GM23248 (cell line): Measurements from ENCODE around the gene RPN2. TPM values are rescaled to one million over a fixed set of nuclear protein-coding genes. Genes with fewer than 3 reads are reported as not detected.

Experiments
- DNase-seq: peaks from one replicate; pipeline ENCODE4 v3.0.0-alpha.2; 2015
- H2AFZ ChIP-seq: fragments of 200-600 bp; sonication (generic); 2 replicates; pipeline ENCODE4 v1.6.1; 2016; ENCODE audit warnings: antibody characterized with exemption
- H3F3A ChIP-seq: fragments of 200-600 bp; sonication (generic); 2 replicates; pipeline ENCODE4 v1.6.1; 2016; ENCODE audit warnings: mild to moderate bottlenecking, antibody characterized with exemption, mixed run types; ENCODE audit not compliant: insufficient read depth
- H3K27ac ChIP-seq: fragments of 200-600 bp; sonication (generic); 2 replicates; pipeline ENCODE4 v1.5.1; 2016; ENCODE audit warnings: mild to moderate bottlenecking
- H3K27me3 ChIP-seq: fragments of 200-600 bp; sonication (generic); replicated peaks from 2 replicates; pipeline ENCODE4 v1.6.1; 2016; ENCODE audit warnings: mild to moderate bottlenecking; ENCODE audit not compliant: insufficient read depth
- H3K36me3 ChIP-seq: fragments of 200-600 bp; sonication (generic); 2 replicates; pipeline ENCODE4 v1.6.1; 2016; ENCODE audit warnings: low read depth, mild to moderate bottlenecking
- H3K4me1 ChIP-seq: fragments of 200-600 bp; sonication (generic); 2 replicates; pipeline ENCODE4 v1.6.1; 2016; ENCODE audit warnings: mild to moderate bottlenecking; ENCODE audit not compliant: insufficient read depth
- H3K4me2 ChIP-seq: fragments of 200-600 bp; sonication (generic); one replicate; pipeline ENCODE4 v1.6.1; 2016; ENCODE audit warnings: mild to moderate bottlenecking; ENCODE audit not compliant: unreplicated experiment
- H3K4me3 ChIP-seq: fragments of 200-600 bp; sonication (generic); 2 replicates; pipeline ENCODE4 v1.5.1; 2016; ENCODE audit warnings: mild to moderate bottlenecking
- H3K79me2 ChIP-seq: fragments of 200-600 bp; sonication (generic); 2 replicates; pipeline ENCODE4 v1.6.1; 2016; ENCODE audit warnings: mild to moderate bottlenecking; ENCODE audit not compliant: insufficient read depth
- H3K9ac ChIP-seq: fragments of 200-600 bp; sonication (generic); 2 replicates; pipeline ENCODE4 v1.6.1; 2016; ENCODE audit warnings: mild to moderate bottlenecking
- H3K9me2 ChIP-seq: fragments of 200-600 bp; sonication (generic); 2 replicates; pipeline ENCODE4 v1.6.1; 2016; ENCODE audit warnings: mixed run types, mild to moderate bottlenecking, moderate library complexity; ENCODE audit not compliant: insufficient read depth
- H3K9me3 ChIP-seq: fragments of 200-600 bp; sonication (generic); one replicate; pipeline ENCODE4 v1.6.1; 2017; ENCODE audit warnings: low read depth
- H4K20me1 ChIP-seq: fragments of 200-600 bp; sonication (generic); 2 replicates; pipeline ENCODE4 v1.6.0; 2016; ENCODE audit not compliant: insufficient read depth
- EZH2 ChIP-seq: fragments of 200-600 bp; sonication (generic); IDR thresholded peaks from 2 replicates; pipeline ENCODE4 v1.6.1; 2018; ENCODE audit warnings: antibody characterized with exemption, mild to moderate bottlenecking; ENCODE audit not compliant: insufficient read depth, poor library complexity, severe bottlenecking
- EZH2phosphoT487 ChIP-seq: fragments of 200-600 bp; sonication (generic); IDR thresholded peaks from 2 replicates; pipeline ENCODE4 v1.6.1; 2018; ENCODE audit warnings: antibody characterized with exemption, moderate library complexity, mild to moderate bottlenecking, low read depth; ENCODE audit not compliant: insufficient read depth
- WGBS, 2 experiments: methylation state at CpG; one replicate each; pipeline ENCODE4 v1.1.6; 2015 to 2017; ENCODE audit warnings: low lambda C conversion rate in 2 of 2, low coverage in 1 of 2; ENCODE audit errors: missing lambda C conversion rate in 2 of 2; 5-methylcytosine and 5-hydroxymethylcytosine counted together
- in situ Hi-C: fragments of 300-500 bp; cut with MboI; formaldehyde crosslinking; loops from 2 replicates; pipeline ENCODE4 v1.15.0; 2020
- polyA plus RNA-seq: library from polyadenylated mRNA; unstranded; fragments of >200 nt; fragmentation: Nextera tagmentation; extraction: Ambion mirVana; gene quantifications from 2 replicates; pipeline ENCODE4 v1.2.1, GENCODE V29; 2016
- total RNA-seq: library from RNA; depleted of rRNA; stranded (reverse); fragments of >200 nt; shearing (Covaris generic); gene quantifications from 2 replicates; pipeline ENCODE4 v1.2.3, GENCODE V29; 2014

The RPN2 gene
- total and polyA plus RNA-seq, 2 experiments from 2014 or later = 368 to 379 TPM

GRCh38 chr20:37231947-37232630, 53.0 kb downstream of the RPN2 start:
- no peak overlapping the region for H3K9ac ChIP-seq
- no peaks in the 10 kb centered on the region for H3K9me3 ChIP-seq
- in situ Hi-C loops = no loop called here
- TF ChIP-seq EZH2phosphoT487 (no peak), EZH2 (no peak)
- H3K4me2 ChIP-seq = no peak overlapping the region
- H3K4me3 ChIP-seq = no peak overlapping the region
- no peaks in the 10 kb centered on the region for H3K9me2 ChIP-seq
- peaks cover 8% of the 10 kb centered on the region for H3K4me1 ChIP-seq
- no peaks in the 10 kb centered on the region for H3K79me2 ChIP-seq
- no peak overlapping the region for H2AFZ ChIP-seq
- no peaks in the 10 kb centered on the region for H4K20me1 ChIP-seq
- 87% methylated on average over 13 of the region's 13 CpGs for WGBS, 2 experiments
- no peak for DNase-seq
- no peak overlapping the region for H3K27ac ChIP-seq
- 0 out of 2 replicates have a peak, but pooled peaks cover 6% of the 10 kb centered on the region for H3F3A ChIP-seq
- H3K36me3 ChIP-seq = peaks cover 64% of the 10 kb centered on the region
- no peaks in the 10 kb centered on the region for H3K27me3 ChIP-seq

DNA sequence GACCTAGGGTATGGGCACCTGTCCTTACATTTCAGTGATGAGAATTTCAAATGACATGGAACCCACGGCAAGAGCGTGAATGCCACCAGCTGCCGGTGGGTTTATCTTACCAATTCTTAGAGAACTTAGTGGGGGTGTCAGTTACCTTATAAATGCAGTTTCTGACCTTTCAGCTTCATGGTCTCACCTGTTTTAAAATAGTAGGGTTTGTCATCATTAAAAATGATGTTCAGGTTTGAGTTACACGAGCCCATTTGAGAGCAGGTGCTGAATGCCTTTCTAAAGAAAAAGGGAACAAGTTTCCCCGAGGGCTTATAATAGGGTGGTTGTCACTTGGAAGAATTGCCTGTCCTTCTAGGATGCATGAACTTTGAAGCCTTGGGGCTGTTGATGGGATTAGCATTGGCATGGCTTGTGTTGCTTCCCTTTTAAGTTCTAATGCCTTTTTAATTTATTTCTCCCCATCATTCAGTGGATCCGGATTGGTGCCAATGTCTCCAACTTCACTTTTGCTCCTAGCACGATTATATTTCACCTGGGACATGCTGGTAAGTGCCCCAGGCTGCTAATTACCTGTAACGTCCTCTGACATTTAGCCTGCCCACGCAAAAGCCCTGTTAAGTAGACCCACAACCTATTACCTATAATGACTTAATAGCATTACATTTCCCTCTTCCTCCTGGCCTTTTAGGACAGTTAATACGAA, 54.6 kb downstream of the RPN2 start:
- in situ Hi-C loops = no loop called here
- no peak overlapping the region for H2AFZ ChIP-seq
- no peaks in the 10 kb centered on the region for H4K20me1 ChIP-seq
- no peaks in the 10 kb centered on the region for H3K27me3 ChIP-seq
- H3K9me2 ChIP-seq = no peaks in the 10 kb centered on the region
- H3K79me2 ChIP-seq = no peaks in the 10 kb centered on the region
- no peaks in the 10 kb centered on the region for H3K9me3 ChIP-seq
- H3K4me2 ChIP-seq = no peak overlapping the region
- H3K4me3 ChIP-seq = no peak overlapping the region
- no peak for DNase-seq
- 92 to 93% methylated on average over 10 of the region's 10 CpGs for WGBS, 2 experiments
- H3K4me1 ChIP-seq = no peaks in the 10 kb centered on the region
- H3K27ac ChIP-seq = no peak overlapping the region
- H3K9ac ChIP-seq = no peak overlapping the region
- peaks cover 59% of the 10 kb centered on the region for H3K36me3 ChIP-seq
- H3F3A ChIP-seq = no peaks in the 10 kb centered on the region
- no peak for TF ChIP-seq EZH2
- no peak for TF ChIP-seq EZH2phosphoT487

DNA sequence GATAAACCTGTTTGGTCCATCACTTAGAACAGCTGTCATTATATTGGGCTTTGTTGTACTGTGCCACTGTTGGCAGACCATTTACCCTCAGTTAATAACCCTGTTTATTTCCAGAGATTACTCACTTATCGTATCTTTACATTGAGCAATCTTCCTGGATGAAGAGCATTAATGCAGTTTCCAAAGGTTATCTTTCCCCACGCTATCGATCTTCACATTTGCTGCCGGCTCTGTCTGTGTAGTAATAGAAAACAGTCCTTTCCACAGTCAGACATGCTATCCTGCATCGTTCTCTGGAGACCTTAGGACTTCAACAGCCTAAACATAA, 55.1 kb downstream of the RPN2 start:
- Histone ChIP-seq H3K9me2 (no peaks in the 10 kb centered on the region), H3K27me3 (no peaks in the 10 kb centered on the region), H3K79me2 (no peaks in the 10 kb centered on the region), H3F3A (no peaks in the 10 kb centered on the region), H3K36me3 (peaks cover 54% of the 10 kb centered on the region), H3K9ac (no peak overlapping the region), H3K27ac (no peak overlapping the region), H4K20me1 (no peaks in the 10 kb centered on the region), H3K4me3 (no peak overlapping the region), H3K4me1 (no peaks in the 10 kb centered on the region), H2AFZ (no peak overlapping the region), H3K9me3 (no peaks in the 10 kb centered on the region), H3K4me2 (no peak overlapping the region)
- no peak for TF ChIP-seq EZH2phosphoT487
- no peak for TF ChIP-seq EZH2
- DNase-seq = no peak
- 81 to 88% methylated on average over 5 of the region's 5 CpGs for WGBS, 2 experiments
- in situ Hi-C loops = no loop called here

DNA sequence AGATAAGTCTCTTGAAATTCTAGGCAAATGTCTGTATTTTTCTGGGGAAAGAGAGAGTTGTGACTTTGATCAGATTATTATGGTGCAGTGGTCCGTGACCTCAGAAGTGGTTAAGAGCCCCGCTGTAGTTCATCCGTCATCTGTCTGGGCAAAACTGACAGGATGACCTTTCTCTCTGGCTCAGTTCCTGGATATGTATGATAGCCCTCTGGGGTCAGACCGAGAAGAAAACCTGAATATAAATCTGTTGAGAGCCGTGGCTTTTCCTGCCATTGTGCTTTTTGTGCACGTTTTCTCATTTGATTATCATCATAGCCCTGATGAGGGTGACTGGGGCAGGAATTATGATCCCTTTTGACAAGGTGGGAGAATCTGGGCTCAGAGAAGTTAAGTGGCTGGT, 55.9 kb downstream of the RPN2 start:
- Histone ChIP-seq H3K9me3 (no peaks in the 10 kb centered on the region), H3F3A (no peaks in the 10 kb centered on the region), H4K20me1 (no peaks in the 10 kb centered on the region), H3K79me2 (no peaks in the 10 kb centered on the region), H3K9ac (no peak overlapping the region), H3K4me3 (no peak overlapping the region), H3K27ac (no peak overlapping the region), H3K27me3 (no peaks in the 10 kb centered on the region), H3K4me1 (no peaks in the 10 kb centered on the region), H3K4me2 (no peak overlapping the region), H3K36me3 (peaks cover 52% of the 10 kb centered on the region), H2AFZ (no peak overlapping the region), H3K9me2 (no peaks in the 10 kb centered on the region)
- no peak for TF ChIP-seq EZH2phosphoT487
- no peak for TF ChIP-seq EZH2
- in situ Hi-C loops = no loop called here
- DNase-seq = no peak
- 81 to 83% methylated on average over 6 of the region's 6 CpGs for WGBS, 2 experiments
